ENCODE results near the gene XPO5. TPM values are rescaled to one million over a fixed set of nuclear protein-coding genes. Genes with fewer than 3 reads are reported as not detected.
"Not testable (repeated sequence)": the region's sequence is repeated elsewhere in the genome, so short reads cannot be mapped to it uniquely, and the experiment has no call there.

The XPO5 gene
- polyA plus RNA-seq, 2 donors = 10.1 to 14.3 TPM

DNA sequence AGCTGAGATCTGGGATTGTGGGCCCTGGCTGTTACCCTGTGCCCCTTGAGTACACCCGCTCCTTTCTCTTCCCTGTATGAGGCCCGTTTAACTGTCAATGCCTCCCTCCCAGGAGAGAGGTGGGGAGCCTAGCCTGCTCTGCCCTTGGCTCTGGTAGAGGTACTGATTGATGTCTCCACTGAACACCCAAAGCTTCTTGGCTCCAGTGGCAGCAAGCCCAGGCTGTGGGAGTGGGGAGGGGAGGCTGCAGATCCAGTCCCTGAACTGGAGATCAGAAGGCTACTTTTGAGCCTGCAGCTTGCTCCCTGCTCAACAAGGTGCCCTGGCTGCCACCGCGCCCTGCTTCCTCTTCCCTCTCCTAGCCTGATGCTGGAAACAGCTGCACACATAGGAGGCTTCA is 73.2 kb downstream of the XPO5 start:
- whole genome bisulfite sequencing, 2 donors = 64 to 75% methylated on average over 4 of the region's 4 CpGs
- peaks cover 0 to 2% of the 10 kb centered on the region in 2 donors for H3K4me1 ChIP-seq (ENCODE audit: control insufficient read depth in 2 of 2, insufficient read depth in 2 of 2, low read length in 1 of 2)
- peaks cover 0 to 2% of the 10 kb centered on the region in 2 donors for H3K9me3 ChIP-seq (ENCODE audit: control insufficient read depth in 2 of 2, insufficient read depth in 1 of 2, low read depth in 1 of 2, low read length in 1 of 2)
- no peaks in the 10 kb centered on the region for H3K27me3 ChIP-seq (ENCODE audit: control insufficient read depth in 1 of 2, insufficient read depth in 2 of 2, low read length in 2 of 2)
- H3K36me3 ChIP-seq (ENCODE audit: control insufficient read depth in 2 of 2, insufficient read depth in 2 of 2, low read length in 1 of 2) = peaks cover 12 to 65% of the 10 kb centered on the region in 2 donors
- H3K27ac ChIP-seq (ENCODE audit: low read depth in 2 of 2, low read length in 1 of 2) = no peak overlapping the region
- H3K4me3 ChIP-seq (ENCODE audit: low read depth in 1 of 2, low read length in 2 of 2) = no peak overlapping the region

DNA sequence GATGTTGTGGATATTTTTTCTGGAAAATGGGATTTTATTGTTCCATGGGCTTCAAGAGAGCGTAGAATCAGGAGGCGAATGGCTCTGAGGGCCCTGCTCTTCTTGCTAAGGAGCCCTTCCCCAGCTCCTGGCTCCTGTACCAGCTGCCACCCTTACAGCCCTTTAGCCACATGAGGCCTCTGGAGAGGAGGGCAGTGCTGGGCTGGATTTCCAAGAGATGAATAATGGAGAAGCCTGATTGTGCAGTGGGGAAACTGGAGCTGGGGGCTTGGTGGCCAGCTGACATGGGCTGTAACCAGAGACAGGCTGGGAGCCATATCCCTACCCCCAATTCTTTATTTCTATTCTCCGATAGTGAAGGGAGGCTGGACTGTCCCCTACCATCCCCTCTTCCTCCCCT is 74.9 kb downstream of the XPO5 start:
- H3K27ac ChIP-seq (ENCODE audit: low read depth in 2 of 2, low read length in 1 of 2) = no peak overlapping the region
- peaks cover 12 to 65% of the 10 kb centered on the region in 2 donors for H3K36me3 ChIP-seq (ENCODE audit: control insufficient read depth in 2 of 2, insufficient read depth in 2 of 2, low read length in 1 of 2)
- no peaks in the 10 kb centered on the region for H3K27me3 ChIP-seq (ENCODE audit: control insufficient read depth in 1 of 2, insufficient read depth in 2 of 2, low read length in 2 of 2)
- H3K4me3 ChIP-seq (ENCODE audit: low read depth in 1 of 2, low read length in 2 of 2) = no peak overlapping the region
- H3K9me3 ChIP-seq (ENCODE audit: control insufficient read depth in 2 of 2, insufficient read depth in 1 of 2, low read depth in 1 of 2, low read length in 1 of 2) = peaks cover 0 to 2% of the 10 kb centered on the region in 2 donors
- H3K4me1 ChIP-seq (ENCODE audit: control insufficient read depth in 2 of 2, insufficient read depth in 2 of 2, low read length in 1 of 2) = peaks cover 4 to 7% of the 10 kb centered on the region in 2 donors
- 98% methylated on average over 3 of the region's 3 CpGs for WGBS, 2 donors

DNA sequence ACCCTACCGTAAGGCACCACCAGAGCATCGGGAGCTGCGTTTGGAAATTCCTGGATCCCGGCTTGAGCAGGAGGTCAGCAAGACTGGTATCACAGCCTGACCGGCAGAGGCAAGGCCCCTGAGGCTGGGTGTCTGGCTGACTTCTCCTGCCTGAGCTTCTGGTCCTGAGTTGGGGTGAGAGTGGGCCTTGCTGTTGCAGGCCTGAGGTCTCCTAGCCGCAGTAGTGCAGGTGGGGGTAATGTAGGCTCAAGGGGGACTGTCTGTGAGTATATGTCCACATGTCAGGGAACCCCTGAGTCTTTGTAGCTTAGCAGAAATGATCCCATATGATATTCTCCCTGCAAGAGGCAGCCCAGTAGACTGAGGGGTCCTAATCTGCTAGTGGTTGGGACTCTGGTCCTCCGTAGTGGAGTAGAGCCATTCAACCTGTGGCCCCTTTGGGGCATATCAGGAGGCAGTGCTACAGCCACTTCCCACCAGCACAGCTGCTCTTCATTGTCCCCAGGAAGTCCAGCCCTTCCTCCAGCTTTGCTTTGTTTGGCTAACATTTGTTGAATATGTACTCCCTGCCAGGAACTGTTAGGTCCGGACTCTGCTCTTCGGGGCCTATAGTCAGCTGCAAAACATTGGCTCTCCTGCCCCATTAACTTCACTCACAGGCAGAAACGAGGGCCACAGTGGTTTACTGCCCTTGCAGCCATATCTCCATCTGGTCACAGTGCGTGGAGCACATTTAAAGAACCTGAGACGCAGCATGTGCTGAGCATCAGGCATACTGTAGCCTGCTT is 76.6 kb downstream of the XPO5 start:
- Histone ChIP-seq H3K4me3 (ENCODE audit: low read depth in 1 of 2, low read length in 2 of 2) (no peak overlapping the region), H3K9me3 (ENCODE audit: control insufficient read depth in 2 of 2, insufficient read depth in 1 of 2, low read depth in 1 of 2, low read length in 1 of 2) (peaks cover 0 to 2% of the 10 kb centered on the region in 2 donors), H3K27me3 (ENCODE audit: control insufficient read depth in 1 of 2, insufficient read depth in 2 of 2, low read length in 2 of 2) (no peaks in the 10 kb centered on the region), H3K4me1 (ENCODE audit: control insufficient read depth in 2 of 2, insufficient read depth in 2 of 2, low read length in 1 of 2) (peaks cover 4 to 21% of the 10 kb centered on the region in 2 donors), H3K27ac (ENCODE audit: low read depth in 2 of 2, low read length in 1 of 2) (no peak overlapping the region), H3K36me3 (ENCODE audit: control insufficient read depth in 2 of 2, insufficient read depth in 2 of 2, low read length in 1 of 2) (peaks cover 12 to 51% of the 10 kb centered on the region in 2 donors)
- 81 to 82% methylated on average over 12 of the region's 12 CpGs for WGBS, 2 donors

DNA sequence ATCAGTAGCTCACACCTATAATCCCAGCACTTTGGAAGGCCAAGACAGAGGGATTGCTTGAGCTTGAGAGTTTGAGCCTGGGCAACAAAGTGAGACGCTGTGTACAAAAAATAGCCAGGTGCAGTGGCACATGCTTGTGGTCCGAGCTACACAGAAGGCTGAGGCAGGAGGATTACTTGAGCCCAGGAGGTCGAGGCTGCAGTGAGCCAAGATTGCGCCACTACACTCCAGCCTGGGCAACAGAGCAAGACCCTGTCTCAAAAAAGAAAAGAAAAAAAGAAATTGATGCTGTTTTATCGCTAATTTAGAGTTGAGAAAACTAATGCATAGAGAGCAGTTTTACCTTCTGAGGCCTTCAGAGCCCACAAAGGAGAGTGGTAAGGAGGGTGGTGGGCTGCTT is 77.5 kb downstream of the XPO5 start:
- H3K27me3 ChIP-seq (ENCODE audit: control insufficient read depth in 1 of 2, insufficient read depth in 2 of 2, low read length in 2 of 2) = not testable (repeated sequence)

DNA sequence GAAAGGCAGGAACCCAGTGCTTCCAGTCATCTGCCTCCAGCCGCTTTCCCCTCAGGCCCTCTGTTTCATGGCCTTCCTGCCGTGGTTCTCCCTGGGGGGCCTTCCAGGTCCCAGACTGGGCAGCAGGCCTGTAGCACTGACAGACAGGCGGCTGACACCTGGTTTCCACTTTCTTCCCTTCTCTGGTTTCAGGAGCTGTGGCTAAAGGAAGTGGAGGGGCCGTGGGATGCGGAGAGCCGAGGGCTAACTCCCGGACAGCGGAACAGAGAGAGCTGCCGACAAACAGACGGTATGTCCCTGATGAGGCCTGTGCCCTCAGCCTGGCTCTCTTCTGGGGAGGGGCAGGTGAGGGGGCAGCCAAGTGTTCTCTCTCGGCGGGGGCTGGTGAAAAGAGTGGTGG is 78.1 kb downstream of the XPO5 start:
- H3K4me3 ChIP-seq (ENCODE audit: low read depth in 1 of 2, low read length in 2 of 2) = no peak overlapping the region
- H3K4me1 ChIP-seq (ENCODE audit: control insufficient read depth in 2 of 2, insufficient read depth in 2 of 2, low read length in 1 of 2) = peaks cover 4 to 23% of the 10 kb centered on the region in 2 donors
- H3K27ac ChIP-seq (ENCODE audit: low read depth in 2 of 2, low read length in 1 of 2) = no peak overlapping the region
- H3K36me3 ChIP-seq (ENCODE audit: control insufficient read depth in 2 of 2, insufficient read depth in 2 of 2, low read length in 1 of 2) = peaks cover 12 to 39% of the 10 kb centered on the region in 2 donors
- H3K9me3 ChIP-seq (ENCODE audit: control insufficient read depth in 2 of 2, insufficient read depth in 1 of 2, low read depth in 1 of 2, low read length in 1 of 2) = no peaks in the 10 kb centered on the region
- H3K27me3 ChIP-seq (ENCODE audit: control insufficient read depth in 1 of 2, insufficient read depth in 2 of 2, low read length in 2 of 2) = no peaks in the 10 kb centered on the region
- WGBS, 2 donors = 92 to 93% methylated on average over 12 of the region's 12 CpGs

More for the DNA sequence above, 77.5 kb downstream of the XPO5 start:
- not testable (repeated sequence) for H3K9me3 ChIP-seq (ENCODE audit: control insufficient read depth in 2 of 2, insufficient read depth in 1 of 2, low read depth in 1 of 2, low read length in 1 of 2); H3K4me3 ChIP-seq (ENCODE audit: low read depth in 1 of 2, low read length in 2 of 2); H3K27ac ChIP-seq (ENCODE audit: low read depth in 2 of 2, low read length in 1 of 2)
- Histone ChIP-seq H3K4me1 (ENCODE audit: control insufficient read depth in 2 of 2, insufficient read depth in 2 of 2, low read length in 1 of 2) (peaks cover 4 to 23% of the 10 kb centered on the region in 2 donors), H3K36me3 (ENCODE audit: control insufficient read depth in 2 of 2, insufficient read depth in 2 of 2, low read length in 1 of 2) (peaks cover 12 to 45% of the 10 kb centered on the region in 2 donors)
- WGBS, 2 donors = 94 to 95% methylated on average over 5 of the region's 5 CpGs

DNA sequence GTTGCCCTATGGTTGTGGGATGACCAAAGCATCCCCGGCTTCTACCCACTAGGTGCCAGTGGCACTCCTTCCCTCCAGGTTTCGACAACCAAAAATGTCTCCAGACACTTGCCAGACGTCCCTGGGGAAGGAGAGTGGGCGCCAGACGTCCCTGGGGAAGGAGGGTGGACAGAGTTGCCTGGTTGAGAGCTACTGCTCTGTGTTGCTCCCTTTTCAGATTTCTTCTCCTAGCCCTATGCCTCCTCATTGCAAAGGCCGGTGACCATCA is 78.8 kb downstream of the XPO5 start:
- WGBS, 2 donors = 71 to 82% methylated on average over 6 of the region's 6 CpGs
- Histone ChIP-seq H3K4me1 (ENCODE audit: control insufficient read depth in 2 of 2, insufficient read depth in 2 of 2, low read length in 1 of 2) (peaks cover 8 to 29% of the 10 kb centered on the region in 2 donors), H3K27ac (ENCODE audit: low read depth in 2 of 2, low read length in 1 of 2) (peak overlapping the region in 1 of 2 donors; percentile 29), H3K4me3 (ENCODE audit: low read depth in 1 of 2, low read length in 2 of 2) (no peak overlapping the region), H3K9me3 (ENCODE audit: control insufficient read depth in 2 of 2, insufficient read depth in 1 of 2, low read depth in 1 of 2, low read length in 1 of 2) (no peaks in the 10 kb centered on the region), H3K27me3 (ENCODE audit: control insufficient read depth in 1 of 2, insufficient read depth in 2 of 2, low read length in 2 of 2) (no peaks in the 10 kb centered on the region), H3K36me3 (ENCODE audit: control insufficient read depth in 2 of 2, insufficient read depth in 2 of 2, low read length in 1 of 2) (peaks cover 12 to 33% of the 10 kb centered on the region in 2 donors)

DNA sequence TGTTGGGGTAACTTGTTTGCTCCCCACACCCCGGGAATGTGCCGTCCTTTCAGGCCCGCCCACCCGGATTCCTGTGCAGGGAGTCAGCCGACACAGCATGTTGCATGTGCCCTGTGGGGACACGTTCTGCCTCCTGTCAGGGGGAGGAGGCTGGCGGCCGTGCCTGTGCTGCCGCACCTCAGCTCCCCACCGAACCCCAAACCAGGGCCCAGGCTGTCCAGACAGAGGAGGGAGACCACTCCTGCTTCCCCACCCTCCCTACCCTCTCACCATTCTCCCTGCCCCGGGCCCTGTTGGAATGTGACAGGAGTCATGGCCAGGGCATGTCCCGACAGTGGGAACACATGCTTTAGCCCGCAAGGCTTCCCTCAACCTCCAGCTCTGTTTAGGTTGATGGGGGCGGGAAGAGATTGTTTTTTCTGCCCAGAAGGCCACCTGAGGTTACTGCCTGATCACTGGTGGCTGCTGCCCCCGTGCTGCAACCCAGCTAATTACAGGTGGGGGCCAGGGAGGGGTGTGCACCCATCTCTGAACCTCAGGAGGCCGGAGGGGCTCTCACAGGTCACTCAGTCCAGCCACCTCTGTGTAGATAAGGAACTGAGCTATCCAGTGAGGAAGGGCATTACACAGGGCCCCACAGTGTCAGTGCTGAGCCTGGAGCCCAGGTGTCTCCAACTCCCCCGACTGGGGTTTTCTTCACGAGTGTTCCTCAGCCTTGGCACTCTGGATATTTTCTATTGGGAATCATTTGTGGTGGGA is 79.3 kb downstream of the XPO5 start:
- H3K9me3 ChIP-seq (ENCODE audit: control insufficient read depth in 2 of 2, insufficient read depth in 1 of 2, low read depth in 1 of 2, low read length in 1 of 2) = no peaks in the 10 kb centered on the region
- WGBS, 2 donors = 32 to 48% methylated on average over 18 of the region's 18 CpGs
- no peaks in the 10 kb centered on the region for H3K27me3 ChIP-seq (ENCODE audit: control insufficient read depth in 1 of 2, insufficient read depth in 2 of 2, low read length in 2 of 2)
- peaks cover 8 to 33% of the 10 kb centered on the region in 2 donors for H3K4me1 ChIP-seq (ENCODE audit: control insufficient read depth in 2 of 2, insufficient read depth in 2 of 2, low read length in 1 of 2)
- no peak overlapping the region for H3K4me3 ChIP-seq (ENCODE audit: low read depth in 1 of 2, low read length in 2 of 2)
- peaks cover 12 to 33% of the 10 kb centered on the region in 2 donors for H3K36me3 ChIP-seq (ENCODE audit: control insufficient read depth in 2 of 2, insufficient read depth in 2 of 2, low read length in 1 of 2)
- H3K27ac ChIP-seq (ENCODE audit: low read depth in 2 of 2, low read length in 1 of 2) = peak overlapping the region; percentile 29 to 56

DNA sequence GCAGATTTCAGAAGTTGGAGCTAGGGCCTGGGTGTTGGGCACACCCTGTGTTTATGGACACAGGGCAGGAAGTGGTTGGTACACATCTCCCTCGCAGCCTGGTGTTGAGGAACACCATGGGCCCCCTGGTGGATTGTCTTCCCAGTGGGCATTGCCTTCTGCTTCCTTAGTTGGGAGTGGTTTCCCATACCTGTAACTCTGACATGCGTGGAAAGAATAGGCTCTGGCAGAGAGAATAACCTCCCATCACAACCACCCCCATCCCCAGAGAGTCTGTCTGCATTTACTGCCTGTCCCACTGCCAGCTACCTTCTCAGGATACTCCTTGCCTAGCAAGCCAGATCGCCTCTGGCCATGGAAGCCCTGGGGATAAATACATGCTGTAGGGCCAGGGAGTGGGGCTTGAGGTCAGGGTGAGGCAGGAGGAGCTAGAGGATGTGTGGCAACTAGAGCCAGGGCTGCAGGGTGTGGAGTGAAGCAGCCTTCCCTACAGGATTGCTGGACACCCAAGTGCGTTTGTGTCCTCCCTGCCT is 80.4 kb downstream of the XPO5 start:
- H3K4me3 ChIP-seq (ENCODE audit: low read depth in 1 of 2, low read length in 2 of 2) = no peak overlapping the region
- H3K36me3 ChIP-seq (ENCODE audit: control insufficient read depth in 2 of 2, insufficient read depth in 2 of 2, low read length in 1 of 2) = peaks cover 8 to 23% of the 10 kb centered on the region in 2 donors
- H3K27me3 ChIP-seq (ENCODE audit: control insufficient read depth in 1 of 2, insufficient read depth in 2 of 2, low read length in 2 of 2) = no peaks in the 10 kb centered on the region
- H3K9me3 ChIP-seq (ENCODE audit: control insufficient read depth in 2 of 2, insufficient read depth in 1 of 2, low read depth in 1 of 2, low read length in 1 of 2) = no peaks in the 10 kb centered on the region
- 42 to 57% methylated on average over 4 of the region's 4 CpGs for WGBS, 2 donors
- H3K27ac ChIP-seq (ENCODE audit: low read depth in 2 of 2, low read length in 1 of 2) = peak overlapping the region; percentile 56 to 70
- H3K4me1 ChIP-seq (ENCODE audit: control insufficient read depth in 2 of 2, insufficient read depth in 2 of 2, low read length in 1 of 2) = peaks cover 8 to 33% of the 10 kb centered on the region in 2 donors

DNA sequence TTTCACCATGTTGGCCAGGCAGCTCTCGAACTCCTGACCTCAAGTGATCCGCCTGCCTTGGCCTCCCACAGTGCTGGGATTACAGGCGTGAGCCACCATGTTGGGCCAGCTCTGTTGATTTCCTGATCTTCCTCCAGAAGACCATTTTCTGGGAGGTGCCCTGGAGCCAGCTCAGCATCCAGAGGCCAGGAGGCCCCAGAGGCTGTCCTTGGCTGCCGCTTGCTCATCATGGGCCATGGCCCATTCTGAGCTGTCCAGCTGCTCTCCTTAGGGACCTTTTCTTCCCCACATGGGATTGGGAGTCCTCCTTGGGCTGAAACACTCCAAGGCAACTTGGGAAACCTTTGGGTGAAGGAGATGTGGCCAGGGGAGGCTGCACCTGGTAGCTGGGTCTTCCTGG is 81.1 kb downstream of the XPO5 start:
- Histone ChIP-seq H3K27ac (ENCODE audit: low read depth in 2 of 2, low read length in 1 of 2) (peak overlapping the region in 1 of 2 donors; percentile 70), H3K9me3 (ENCODE audit: control insufficient read depth in 2 of 2, insufficient read depth in 1 of 2, low read depth in 1 of 2, low read length in 1 of 2) (no peaks in the 10 kb centered on the region), H3K4me3 (ENCODE audit: low read depth in 1 of 2, low read length in 2 of 2) (no peak overlapping the region), H3K27me3 (ENCODE audit: control insufficient read depth in 1 of 2, insufficient read depth in 2 of 2, low read length in 2 of 2) (no peaks in the 10 kb centered on the region), H3K4me1 (ENCODE audit: control insufficient read depth in 2 of 2, insufficient read depth in 2 of 2, low read length in 1 of 2) (peaks cover 8 to 33% of the 10 kb centered on the region in 2 donors), H3K36me3 (ENCODE audit: control insufficient read depth in 2 of 2, insufficient read depth in 2 of 2, low read length in 1 of 2) (peaks cover 7 to 18% of the 10 kb centered on the region in 2 donors)
- 87 to 92% methylated on average over 4 of the region's 4 CpGs for WGBS, 2 donors
